Activated T-cell treated with anti-CD3 and anti-CD28 coated beads for 48 hours (primary cell): Measurements from ENCODE around the gene CST7.
"Not testable (repeated sequence)": the region's sequence is repeated elsewhere in the genome, so short reads cannot be mapped to it uniquely, and the experiment has no call there.

Experiments used
- DNase-seq: peaks from one replicate; pipeline ENCODE4 v3.0.0-alpha.2; 2020; ENCODE audit warnings: low read depth

The CST7 gene

GRCh38 chr20:24929867-24930723 is 19.0 kb upstream of the CST7 start:
- not testable (repeated sequence) for DNase-seq

- not testable (repeated sequence) for DNase-seq
Measured at GRCh38 chr20:24930724-24931688, 18.1 kb upstream of the CST7 start.

GRCh38 chr20:24931893-24932292 is 17.2 kb upstream of the CST7 start:
- not testable (repeated sequence) for DNase-seq

- DNase-seq: no peak
Measured at GRCh38 chr20:24933266-24933908, 15.7 kb upstream of the CST7 start.

- no peak for DNase-seq
Measured at GRCh38 chr20:24934101-24934661, 14.9 kb upstream of the CST7 start.

GRCh38 chr20:24934716-24935115 is 14.4 kb upstream of the CST7 start:
- DNase-seq: no peak

GRCh38 chr20:24935140-24935539 is 13.9 kb upstream of the CST7 start:
- DNase-seq: no peak

GRCh38 chr20:24935766-24936525 is 13.1 kb upstream of the CST7 start:
- no peak for DNase-seq

- no peak for DNase-seq
Measured at GRCh38 chr20:24936526-24937407, 12.3 kb upstream of the CST7 start.

- DNase-seq: no peak
Measured at GRCh38 chr20:24937579-24937978, 11.5 kb upstream of the CST7 start.

GRCh38 chr20:24938498-24938897 is 10.6 kb upstream of the CST7 start:
- no peak for DNase-seq

- DNase-seq: no peak
Measured at GRCh38 chr20:24939036-24939435, 10.0 kb upstream of the CST7 start.

GRCh38 chr20:24942679-24943078 is 6.4 kb upstream of the CST7 start:
- no peak for DNase-seq

- no peak for DNase-seq
Measured at GRCh38 chr20:24943196-24943595, 5.9 kb upstream of the CST7 start.

GRCh38 chr20:24943731-24944130 is 5.3 kb upstream of the CST7 start:
- DNase-seq: no peak

GRCh38 chr20:24946376-24946775 is 2.7 kb upstream of the CST7 start:
- not testable (repeated sequence) for DNase-seq

- DNase-seq: not testable (repeated sequence)
Measured at GRCh38 chr20:24948396-24948938, 602 bp upstream of the CST7 start.

- no peak for DNase-seq
Measured at GRCh38 chr20:24949756-24950127, 673 bp downstream of the CST7 start.

GRCh38 chr20:24950128-24950835 is 1.2 kb downstream of the CST7 start:
- no peak for DNase-seq
